ENCODE measurements around the gene FADS2. TPM values are rescaled to one million over a fixed set of nuclear protein-coding genes. Genes with fewer than 3 reads are reported as not detected.

FADS2 gene
- total and polyA plus RNA-seq, 4 donors: 44.5 to 165 (median 78.8) TPM

DNA sequence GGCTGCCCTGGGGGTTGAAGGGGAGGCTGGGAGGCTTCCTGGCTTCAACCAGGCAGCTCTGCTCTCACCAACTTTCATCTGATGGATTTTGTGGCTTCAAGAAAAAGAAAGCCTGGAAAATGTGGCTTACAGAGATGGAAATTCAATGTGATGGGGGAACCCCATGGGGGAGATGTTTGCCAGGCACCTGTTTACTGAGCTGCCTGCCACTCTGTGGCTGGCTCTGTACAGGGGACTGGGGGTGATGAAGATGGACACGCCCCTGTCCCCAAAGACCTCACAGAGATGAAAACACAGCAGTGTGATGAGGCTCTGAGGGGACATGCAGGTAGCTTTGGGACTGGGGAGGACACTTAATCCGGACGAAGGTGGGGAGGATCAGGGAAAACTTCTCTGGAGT is 45.8 kb upstream of the FADS2 start:
- Histone ChIP-seq H3K4me1 (ENCODE audit: control insufficient read depth in 5 of 5, insufficient read depth in 5 of 5, low read length in 5 of 5) (peaks cover 0 to under 1% (median 0%) of the 10 kb centered on the region in 5 donors), H3K27ac (ENCODE audit: low read depth in 1 of 2, low read length in 1 of 2) (no peak overlapping the region), H3K9me3 (ENCODE audit: control insufficient read depth in 4 of 4, insufficient read depth in 3 of 4, low read length in 3 of 4) (no peaks in the 10 kb centered on the region), H3K27me3 (ENCODE audit: control insufficient read depth in 3 of 3, insufficient read depth in 3 of 3, low read length in 2 of 3) (no peaks in the 10 kb centered on the region), H3K9ac (ENCODE audit: insufficient read depth in 1 of 2, low read length in 2 of 2) (no peak overlapping the region), H3K4me3 (no peak overlapping the region), H3K36me3 (ENCODE audit: control insufficient read depth in 4 of 4, insufficient read depth in 4 of 4, low read length in 4 of 4) (peaks cover 0 to 34% (median 20%) of the 10 kb centered on the region in 4 donors)
- TF ChIP-seq, protein P1, sequence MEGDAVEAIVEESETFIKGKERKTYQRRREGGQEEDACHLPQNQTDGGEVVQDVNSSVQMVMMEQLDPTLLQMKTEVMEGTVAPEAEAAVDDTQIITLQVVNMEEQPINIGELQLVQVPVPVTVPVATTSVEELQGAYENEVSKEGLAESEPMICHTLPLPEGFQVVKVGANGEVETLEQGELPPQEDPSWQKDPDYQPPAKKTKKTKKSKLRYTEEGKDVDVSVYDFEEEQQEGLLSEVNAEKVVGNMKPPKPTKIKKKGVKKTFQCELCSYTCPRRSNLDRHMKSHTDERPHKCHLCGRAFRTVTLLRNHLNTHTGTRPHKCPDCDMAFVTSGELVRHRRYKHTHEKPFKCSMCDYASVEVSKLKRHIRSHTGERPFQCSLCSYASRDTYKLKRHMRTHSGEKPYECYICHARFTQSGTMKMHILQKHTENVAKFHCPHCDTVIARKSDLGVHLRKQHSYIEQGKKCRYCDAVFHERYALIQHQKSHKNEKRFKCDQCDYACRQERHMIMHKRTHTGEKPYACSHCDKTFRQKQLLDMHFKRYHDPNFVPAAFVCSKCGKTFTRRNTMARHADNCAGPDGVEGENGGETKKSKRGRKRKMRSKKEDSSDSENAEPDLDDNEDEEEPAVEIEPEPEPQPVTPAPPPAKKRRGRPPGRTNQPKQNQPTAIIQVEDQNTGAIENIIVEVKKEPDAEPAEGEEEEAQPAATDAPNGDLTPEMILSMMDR (IDR thresholded peaks at IDR 0.05; ENCODE audit: control extremely low read depth, extremely low read depth): no peak
- no peak for ATAC-seq (ENCODE audit: insufficient read depth, low FRiP score)
- 93 to 98% methylated on average over 3 of the region's 3 CpGs for WGBS, 2 donors
- DNase-seq: no peak

DNA sequence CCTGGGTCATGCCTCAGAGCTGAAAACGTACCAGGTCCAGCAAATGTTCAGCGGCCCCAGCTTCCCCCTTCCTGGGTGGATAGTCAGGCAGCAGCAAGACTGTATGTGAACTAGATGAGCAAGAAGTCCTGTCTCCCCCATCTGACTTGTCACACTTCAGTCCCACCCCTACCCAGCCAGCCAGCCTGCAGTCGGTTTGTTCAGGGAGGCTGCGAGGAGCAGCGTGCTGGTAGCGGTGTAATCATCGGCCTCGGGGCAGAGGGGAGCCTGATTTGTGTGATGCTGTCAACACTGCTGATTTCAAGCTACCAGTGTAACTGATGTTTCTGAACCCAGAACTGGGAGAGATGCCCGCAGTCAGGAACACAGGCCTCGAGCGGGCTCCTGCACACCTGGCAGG is 45.3 kb upstream of the FADS2 start:
- TF ChIP-seq, protein P1 (IDR thresholded peaks at IDR 0.05; ENCODE audit: control extremely low read depth, extremely low read depth): no peak
- 90 to 92% methylated on average over 11 of the region's 11 CpGs for WGBS, 2 donors
- peaks cover 0 to 40% (median 22%) of the 10 kb centered on the region in 4 donors for H3K36me3 ChIP-seq (ENCODE audit: control insufficient read depth in 4 of 4, insufficient read depth in 4 of 4, low read length in 4 of 4)
- no peak overlapping the region for H3K9ac ChIP-seq (ENCODE audit: insufficient read depth in 1 of 2, low read length in 2 of 2)
- DNase-seq: no peak
- H3K27ac ChIP-seq (ENCODE audit: low read depth in 1 of 2, low read length in 1 of 2): no peak overlapping the region
- ATAC-seq (ENCODE audit: insufficient read depth, low FRiP score): no peak
- H3K4me3 ChIP-seq: no peak overlapping the region
- no peaks in the 10 kb centered on the region for H3K9me3 ChIP-seq (ENCODE audit: control insufficient read depth in 4 of 4, insufficient read depth in 3 of 4, low read length in 3 of 4)
- H3K4me1 ChIP-seq (ENCODE audit: control insufficient read depth in 5 of 5, insufficient read depth in 5 of 5, low read length in 5 of 5): no peaks in the 10 kb centered on the region
- H3K27me3 ChIP-seq (ENCODE audit: control insufficient read depth in 3 of 3, insufficient read depth in 3 of 3, low read length in 2 of 3): no peaks in the 10 kb centered on the region

DNA sequence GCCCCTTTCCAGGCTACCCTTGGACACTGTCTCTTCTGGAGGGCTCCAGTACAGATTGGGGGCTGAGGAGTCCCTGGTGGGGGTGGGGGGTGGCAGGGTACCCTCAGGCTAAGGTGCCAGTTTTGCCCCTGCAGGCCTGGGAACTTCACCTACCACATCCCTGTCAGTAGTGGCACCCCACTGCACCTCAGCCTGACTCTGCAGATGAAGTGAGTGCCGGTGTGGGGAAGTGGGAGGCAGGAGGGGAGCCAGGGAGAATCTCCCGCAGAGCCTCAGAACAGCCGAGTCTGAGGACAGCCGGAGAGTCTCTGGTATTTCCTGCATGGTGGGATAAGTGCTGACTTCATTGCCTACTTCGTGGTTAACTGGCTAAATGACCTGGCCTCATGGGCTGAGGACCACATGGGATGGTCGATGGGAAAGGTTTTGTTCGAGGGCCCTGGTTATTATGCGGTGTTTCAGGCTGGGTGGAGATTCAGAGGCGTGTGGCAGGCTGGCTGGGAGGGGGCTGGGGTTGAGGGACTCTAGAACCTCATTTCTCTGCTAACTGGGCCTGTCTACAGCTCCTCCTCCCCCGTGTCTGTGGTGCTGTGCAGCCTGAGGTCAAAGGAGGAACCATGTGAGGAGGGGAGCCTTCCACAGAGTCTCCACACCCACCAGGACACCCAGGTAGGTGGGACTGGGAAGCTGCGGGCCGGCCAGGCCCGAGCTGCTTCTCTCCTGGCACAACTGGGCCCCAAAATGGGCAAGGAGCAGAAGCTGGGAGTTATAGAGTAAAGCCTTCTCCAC is 44.2 kb upstream of the FADS2 start:
- no peaks in the 10 kb centered on the region for H3K4me1 ChIP-seq (ENCODE audit: control insufficient read depth in 5 of 5, insufficient read depth in 5 of 5, low read length in 5 of 5)
- DNase-seq (no peak), ATAC-seq (ENCODE audit: insufficient read depth, low FRiP score) (no peak)
- TF ChIP-seq, protein P1 (IDR thresholded peaks at IDR 0.05; ENCODE audit: control extremely low read depth, extremely low read depth): no peak
- H3K36me3 ChIP-seq (ENCODE audit: control insufficient read depth in 4 of 4, insufficient read depth in 4 of 4, low read length in 4 of 4): peaks cover 2 to 49% (median 20%) of the 10 kb centered on the region in 4 donors
- H3K9ac ChIP-seq (ENCODE audit: insufficient read depth in 1 of 2, low read length in 2 of 2): no peak overlapping the region
- 70 to 72% methylated on average over 13 of the region's 13 CpGs for WGBS, 2 donors
- no peak overlapping the region for H3K4me3 ChIP-seq
- no peaks in the 10 kb centered on the region for H3K9me3 ChIP-seq (ENCODE audit: control insufficient read depth in 4 of 4, insufficient read depth in 3 of 4, low read length in 3 of 4)
- H3K27ac ChIP-seq (ENCODE audit: low read depth in 1 of 2, low read length in 1 of 2): no peak overlapping the region
- H3K27me3 ChIP-seq (ENCODE audit: control insufficient read depth in 3 of 3, insufficient read depth in 3 of 3, low read length in 2 of 3): no peaks in the 10 kb centered on the region

DNA sequence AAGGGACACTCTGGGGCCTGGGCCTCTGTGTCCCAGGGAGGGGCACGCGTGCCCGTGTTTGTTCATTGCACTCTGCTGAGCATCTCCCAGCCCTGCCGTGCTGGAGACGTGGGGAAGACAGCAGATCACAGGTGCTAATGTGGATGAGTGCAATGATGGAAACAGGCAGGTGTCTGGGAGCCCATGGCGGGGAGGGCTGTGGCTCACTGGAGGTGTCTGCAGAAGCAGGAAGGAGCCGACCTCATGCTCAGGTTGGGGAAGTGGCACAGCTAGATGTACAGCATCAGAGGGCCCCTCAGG is 43.6 kb upstream of the FADS2 start:
- H3K4me3 ChIP-seq: no peak overlapping the region
- 80 to 82% methylated on average over 7 of the region's 7 CpGs for WGBS, 2 donors
- no peak for ATAC-seq (ENCODE audit: insufficient read depth, low FRiP score)
- H3K27me3 ChIP-seq (ENCODE audit: control insufficient read depth in 3 of 3, insufficient read depth in 3 of 3, low read length in 2 of 3): no peaks in the 10 kb centered on the region
- TF ChIP-seq, protein P1 (IDR thresholded peaks at IDR 0.05; ENCODE audit: control extremely low read depth, extremely low read depth): no peak
- peaks cover 6 to 53% (median 24%) of the 10 kb centered on the region in 4 donors for H3K36me3 ChIP-seq (ENCODE audit: control insufficient read depth in 4 of 4, insufficient read depth in 4 of 4, low read length in 4 of 4)
- H3K27ac ChIP-seq (ENCODE audit: low read depth in 1 of 2, low read length in 1 of 2): no peak overlapping the region
- no peak overlapping the region for H3K9ac ChIP-seq (ENCODE audit: insufficient read depth in 1 of 2, low read length in 2 of 2)
- no peaks in the 10 kb centered on the region for H3K9me3 ChIP-seq (ENCODE audit: control insufficient read depth in 4 of 4, insufficient read depth in 3 of 4, low read length in 3 of 4)
- no peak for DNase-seq
- H3K4me1 ChIP-seq (ENCODE audit: control insufficient read depth in 5 of 5, insufficient read depth in 5 of 5, low read length in 5 of 5): no peaks in the 10 kb centered on the region
